ENCODE measurements around the gene CUEDC1.

- no peak for TF ChIP-seq POLR2AphosphoS5 (IDR thresholded peaks at IDR 0.05; ENCODE audit: borderline replicate concordance, low read depth, low read length)
- TF ChIP-seq FOXP2 (optimal IDR thresholded peaks at IDR 0.05; ENCODE audit: control extremely low read depth, extremely low read length, insufficient read depth), result no peak
- TF ChIP-seq EZH2 (IDR thresholded peaks at IDR 0.05), result no peak
Observed at GRCh38 chr17:57929386-57929785, 25.8 kb downstream of the CUEDC1 start.
